K562 (cell line): ENCODE measurements around the gene TMC1. TPM values are rescaled to one million over a fixed set of nuclear protein-coding genes. Genes with fewer than 3 reads are reported as not detected.

Experiments used
- ARNT ChIP-seq, 2 experiments: fragments of 450-650 bp; IDR thresholded peaks; 2 replicates each; pipeline ENCODE4 v1.6.1; 2016; ENCODE audit warnings: mild to moderate bottlenecking in 1 of 2
- CEBPG ChIP-seq, 3 experiments: fragments of 200-800 bp in 1 of 3; sonication (Bioruptor generic) in 1 of 3; sonication (generic) in 1 of 3; formaldehyde crosslinking in 1 of 3; IDR thresholded peaks in 2 of 3; conservative IDR thresholded peaks in 1 of 3; 2 replicates each; pipeline versions ENCODE4 v1.6.1 to v1.8.0; 2016 to 2022; ENCODE audit warnings: missing compliant biosample characterization in 2 of 3, missing genetic modification characterization in 2 of 3, mild to moderate bottlenecking in 1 of 3, missing genetic modification reagents in 1 of 3
- CHD2 ChIP-seq: IDR thresholded peaks from 2 replicates; pipeline ENCODE4 v1.6.1; 2011; ENCODE audit warnings: low read depth, low read length
- ESRRB ChIP-seq: fragments of 250-450 bp; sonication (Bioruptor Pico); IDR thresholded peaks from 2 replicates; pipeline ENCODE4 v1.5.0; 2020; ENCODE audit warnings: mild to moderate bottlenecking, moderate library complexity, borderline replicate concordance
- FIP1L1 ChIP-seq: fragments of 200-400 bp; formaldehyde crosslinking; IDR thresholded peaks from 2 replicates; pipeline ENCODE4 v1.6.1; 2018; ENCODE audit warnings: mild to moderate bottlenecking, low read depth, low read length; ENCODE audit not compliant: poor library complexity, severe bottlenecking
- JUNB ChIP-seq: fragments of 450-650 bp; formaldehyde crosslinking; conservative IDR thresholded peaks from 2 replicates; pipeline ENCODE4 v1.4.0; 2020; ENCODE audit warnings: mild to moderate bottlenecking
- MAFK ChIP-seq: IDR thresholded peaks from 2 replicates; pipeline ENCODE4 v1.6.1; 2011; ENCODE audit warnings: low read length, improper control_type of control experiment
- PCBP1 ChIP-seq: fragments of 200-400 bp; formaldehyde crosslinking; IDR thresholded peaks from 2 replicates; pipeline ENCODE4 v1.6.1; 2018; ENCODE audit warnings: mild to moderate bottlenecking, low read depth, low read length; ENCODE audit not compliant: poor library complexity, severe bottlenecking
- PTBP1 ChIP-seq: fragments of 200-400 bp; formaldehyde crosslinking; IDR thresholded peaks from 2 replicates; pipeline ENCODE4 v1.6.1; 2017; ENCODE audit warnings: low read depth, low read length
- PTRF ChIP-seq: fragments of 450-650 bp; IDR thresholded peaks from 2 replicates; pipeline ENCODE4 v1.6.1; 2016; ENCODE audit warnings: mild to moderate bottlenecking, missing genetic modification characterization, missing compliant biosample characterization
- SIN3B ChIP-seq: fragments of 450-650 bp; IDR thresholded peaks from 2 replicates; pipeline ENCODE4 v1.6.1; 2017; ENCODE audit warnings: low read depth, mild to moderate bottlenecking, moderate library complexity
- SMARCC2 ChIP-seq: fragments of 450-650 bp; IDR thresholded peaks from 2 replicates; pipeline ENCODE4 v1.6.1; 2017; ENCODE audit warnings: antibody characterized with exemption, moderate library complexity, mild to moderate bottlenecking, low read depth
- TARDBP ChIP-seq: fragments of 450-650 bp; IDR thresholded peaks from 2 replicates; pipeline ENCODE4 v1.6.1; 2016
- TBL1XR1 ChIP-seq, 2 experiments: IDR thresholded peaks; 2 replicates each; pipeline ENCODE4 v1.6.1; 2012; ENCODE audit warnings: improper control_type of control experiment in 2 of 2, low read length in 2 of 2, mild to moderate bottlenecking in 1 of 2
- ZNF197 ChIP-seq: fragments of 200-800 bp; sonication (Bioruptor generic); IDR thresholded peaks from 2 replicates; pipeline ENCODE4 v1.6.1; 2016; ENCODE audit warnings: low read depth, missing genetic modification characterization, missing compliant biosample characterization
- ZNF436 ChIP-seq: fragments of 250-450, 450-650 bp; sonication (Bioruptor Pico); formaldehyde crosslinking; IDR thresholded peaks from 2 replicates; pipeline ENCODE4 v1.7.0; 2020; ENCODE audit warnings: mild to moderate bottlenecking
- ZNF57 ChIP-seq: fragments of 450-650 bp; formaldehyde crosslinking; IDR thresholded peaks from 2 replicates; pipeline ENCODE4 v1.4.0; 2020; ENCODE audit warnings: mild to moderate bottlenecking, moderate library complexity
- ZNF778 ChIP-seq: fragments of 450-650 bp; formaldehyde crosslinking; IDR thresholded peaks from 2 replicates; pipeline ENCODE4 v1.4.0; 2020; ENCODE audit warnings: mild to moderate bottlenecking, moderate library complexity
- polyA plus RNA-seq, 8 experiments: library from polyadenylated mRNA; depleted of rRNA in 4 of 8; stranded (reverse) in 5 of 8; unstranded in 3 of 8; fragments of >200 nt; fragmentation: Nextera tagmentation in 2 of 8; fragmentation: Illumina TruSeq in 1 of 8; extraction: Ambion mirVana in 2 of 8; extraction: Trizol in 1 of 8; gene quantifications; 2 replicates each; pipeline versions ENCODE4 v1.2.1 to v1.2.3, GENCODE V29; 2011 to 2014; ENCODE audit warnings: inconsistent platforms in 1 of 8, missing spikeins in 1 of 8
- total RNA-seq, 7 experiments: library from RNA; depleted of rRNA in 6 of 7; stranded (reverse); fragments of >200 nt in 6 of 7; fragmentation: Illumina TruSeq in 2 of 7; extraction: Trizol in 2 of 7; gene quantifications; 2 replicates each; pipeline versions ENCODE4 v1.2.1 to v1.2.3, GENCODE V29; 2011 to 2021; ENCODE audit warnings: low replicate concordance in 1 of 7
- TF ChIP-seq, protein P1 (sequence below): sonication (generic); formaldehyde crosslinking; IDR thresholded peaks from 2 replicates; pipeline ENCODE4 v1.8.0; 2023; ENCODE audit warnings: mild to moderate bottlenecking, missing genetic modification reagents
- TF ChIP-seq, protein P2 (sequence below): sonication (generic); formaldehyde crosslinking; IDR thresholded peaks from 2 replicates; pipeline ENCODE4 v1.8.0; 2022; ENCODE audit warnings: missing genetic modification reagents, mild to moderate bottlenecking, borderline replicate concordance
- TF ChIP-seq, protein P3 (sequence below): sonication (generic); formaldehyde crosslinking; IDR thresholded peaks from 2 replicates; pipeline ENCODE4 v1.5.0; 2020; ENCODE audit warnings: missing genetic modification reagents
- TF ChIP-seq, protein P4 (sequence below): sonication (generic); formaldehyde crosslinking; IDR thresholded peaks from 2 replicates; pipeline ENCODE4 v1.8.0; 2022; ENCODE audit warnings: missing genetic modification reagents, mild to moderate bottlenecking, moderate library complexity, borderline replicate concordance

TMC1 gene
- total and polyA plus RNA-seq, 9 of the 15 experiments (the other 6 are each of a cell fraction or from before 2014, with no cell fraction given) = 0.10 to 0.15 TPM; not detected in 7

DNA sequence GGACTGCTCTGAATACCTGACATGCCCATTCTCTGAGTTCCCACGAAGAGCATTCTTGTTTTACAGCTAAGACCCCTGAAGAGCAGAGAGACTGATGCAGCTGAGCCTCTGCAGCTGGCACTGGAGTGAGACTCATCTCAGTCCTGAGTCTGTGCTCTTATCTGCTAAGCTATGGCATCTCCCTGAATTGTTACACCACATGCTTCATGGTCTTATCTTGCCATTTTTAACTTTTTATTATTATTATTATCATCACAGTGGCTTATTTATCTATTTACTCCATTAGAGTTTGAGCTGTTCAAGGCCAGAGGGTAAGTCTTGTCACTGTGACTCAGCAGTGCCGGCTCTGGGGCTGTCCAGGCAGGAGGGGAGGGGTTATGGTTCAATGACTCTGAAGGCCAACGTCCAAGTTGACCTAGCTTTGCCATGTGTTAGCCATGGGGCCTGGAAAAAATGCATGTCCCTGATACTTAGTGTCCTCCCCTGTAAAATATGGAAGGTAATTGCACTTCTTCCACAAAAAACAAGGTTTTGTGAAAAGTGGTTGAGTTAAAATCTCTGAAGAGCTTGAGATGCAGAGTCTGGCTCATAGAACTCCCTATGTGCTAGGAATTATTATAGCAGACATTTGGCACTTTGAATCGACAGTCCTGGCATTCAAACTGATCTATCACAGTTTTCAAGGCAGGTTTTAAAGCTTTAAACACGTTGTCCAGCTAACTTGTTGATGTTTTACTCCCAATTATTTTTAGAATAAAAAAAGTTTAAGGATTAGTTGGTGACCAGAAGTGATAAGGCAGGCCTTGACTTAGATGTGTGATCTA lies 336.9 kb downstream of the TMC1 start (continued):
- TF ChIP-seq TBL1XR1 (IDR thresholded peaks at IDR 0.05; ENCODE audit: low read length in 2 of 2) (no peak), ESRRB (CRISPR knock-in tag) (no peak), ZNF197 (CRISPR knock-in tag) (no peak), ZNF778 (CRISPR knock-in tag) (no peak), ZNF57 (CRISPR knock-in tag) (no peak), TARDBP (no peak), PCBP1 (no peak), JUNB (CRISPR knock-in tag) (no peak), CEBPG (CRISPR knock-in tag; IDR thresholded peaks at IDR 0.05) (no peak), CEBPG (tag; conservative IDR thresholded peaks at IDR 0.05 in 1 of 2, IDR thresholded peaks at IDR 0.05 in 1 of 2) (no peak), CHD2 (no peak), PTRF (no peak), MAFK (peak; percentile 77), PTBP1 (no peak), SIN3B (no peak), ARNT (IDR thresholded peaks at IDR 0.05) (no peak), SMARCC2 (no peak), FIP1L1 (no peak), ZNF436 (CRISPR knock-in tag) (no peak)
- TF ChIP-seq, protein P1, sequence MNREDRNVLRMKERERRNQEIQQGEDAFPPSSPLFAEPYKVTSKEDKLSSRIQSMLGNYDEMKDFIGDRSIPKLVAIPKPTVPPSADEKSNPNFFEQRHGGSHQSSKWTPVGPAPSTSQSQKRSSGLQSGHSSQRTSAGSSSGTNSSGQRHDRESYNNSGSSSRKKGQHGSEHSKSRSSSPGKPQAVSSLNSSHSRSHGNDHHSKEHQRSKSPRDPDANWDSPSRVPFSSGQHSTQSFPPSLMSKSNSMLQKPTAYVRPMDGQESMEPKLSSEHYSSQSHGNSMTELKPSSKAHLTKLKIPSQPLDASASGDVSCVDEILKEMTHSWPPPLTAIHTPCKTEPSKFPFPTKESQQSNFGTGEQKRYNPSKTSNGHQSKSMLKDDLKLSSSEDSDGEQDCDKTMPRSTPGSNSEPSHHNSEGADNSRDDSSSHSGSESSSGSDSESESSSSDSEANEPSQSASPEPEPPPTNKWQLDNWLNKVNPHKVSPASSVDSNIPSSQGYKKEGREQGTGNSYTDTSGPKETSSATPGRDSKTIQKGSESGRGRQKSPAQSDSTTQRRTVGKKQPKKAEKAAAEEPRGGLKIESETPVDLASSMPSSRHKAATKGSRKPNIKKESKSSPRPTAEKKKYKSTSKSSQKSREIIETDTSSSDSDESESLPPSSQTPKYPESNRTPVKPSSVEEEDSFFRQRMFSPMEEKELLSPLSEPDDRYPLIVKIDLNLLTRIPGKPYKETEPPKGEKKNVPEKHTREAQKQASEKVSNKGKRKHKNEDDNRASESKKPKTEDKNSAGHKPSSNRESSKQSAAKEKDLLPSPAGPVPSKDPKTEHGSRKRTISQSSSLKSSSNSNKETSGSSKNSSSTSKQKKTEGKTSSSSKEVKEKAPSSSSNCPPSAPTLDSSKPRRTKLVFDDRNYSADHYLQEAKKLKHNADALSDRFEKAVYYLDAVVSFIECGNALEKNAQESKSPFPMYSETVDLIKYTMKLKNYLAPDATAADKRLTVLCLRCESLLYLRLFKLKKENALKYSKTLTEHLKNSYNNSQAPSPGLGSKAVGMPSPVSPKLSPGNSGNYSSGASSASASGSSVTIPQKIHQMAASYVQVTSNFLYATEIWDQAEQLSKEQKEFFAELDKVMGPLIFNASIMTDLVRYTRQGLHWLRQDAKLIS (CRISPR knock-in tag) = no peak
- TF ChIP-seq, protein P2, sequence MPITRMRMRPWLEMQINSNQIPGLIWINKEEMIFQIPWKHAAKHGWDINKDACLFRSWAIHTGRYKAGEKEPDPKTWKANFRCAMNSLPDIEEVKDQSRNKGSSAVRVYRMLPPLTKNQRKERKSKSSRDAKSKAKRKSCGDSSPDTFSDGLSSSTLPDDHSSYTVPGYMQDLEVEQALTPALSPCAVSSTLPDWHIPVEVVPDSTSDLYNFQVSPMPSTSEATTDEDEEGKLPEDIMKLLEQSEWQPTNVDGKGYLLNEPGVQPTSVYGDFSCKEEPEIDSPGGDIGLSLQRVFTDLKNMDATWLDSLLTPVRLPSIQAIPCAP (CRISPR knock-in tag) = no peak
- TF ChIP-seq, protein P3, sequence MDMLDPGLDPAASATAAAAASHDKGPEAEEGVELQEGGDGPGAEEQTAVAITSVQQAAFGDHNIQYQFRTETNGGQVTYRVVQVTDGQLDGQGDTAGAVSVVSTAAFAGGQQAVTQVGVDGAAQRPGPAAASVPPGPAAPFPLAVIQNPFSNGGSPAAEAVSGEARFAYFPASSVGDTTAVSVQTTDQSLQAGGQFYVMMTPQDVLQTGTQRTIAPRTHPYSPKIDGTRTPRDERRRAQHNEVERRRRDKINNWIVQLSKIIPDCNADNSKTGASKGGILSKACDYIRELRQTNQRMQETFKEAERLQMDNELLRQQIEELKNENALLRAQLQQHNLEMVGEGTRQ (CRISPR knock-in tag) = no peak
- TF ChIP-seq, protein P4, sequence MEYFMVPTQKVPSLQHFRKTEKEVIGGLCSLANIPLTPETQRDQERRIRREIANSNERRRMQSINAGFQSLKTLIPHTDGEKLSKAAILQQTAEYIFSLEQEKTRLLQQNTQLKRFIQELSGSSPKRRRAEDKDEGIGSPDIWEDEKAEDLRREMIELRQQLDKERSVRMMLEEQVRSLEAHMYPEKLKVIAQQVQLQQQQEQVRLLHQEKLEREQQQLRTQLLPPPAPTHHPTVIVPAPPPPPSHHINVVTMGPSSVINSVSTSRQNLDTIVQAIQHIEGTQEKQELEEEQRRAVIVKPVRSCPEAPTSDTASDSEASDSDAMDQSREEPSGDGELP (CRISPR knock-in tag) = no peak
